Naive thymus-derived CD4-positive, alpha-beta T cell (primary cell): ENCODE data around the gene POFUT1. TPM values are rescaled to one million over a fixed set of nuclear protein-coding genes. Genes with fewer than 3 reads are reported as not detected.

ENCODE experiments used
- ATAC-seq: fragments of 150-1000 bp; cut with Tn5 transposase; 2 replicates; pipeline ENCODE4 v1.10.0; 2021; ENCODE audit warnings: mild to moderate bottlenecking, moderate library complexity
- CTCF ChIA-PET: fragments of 350-600 bp; sonication (Branson Sonifier 250); formaldehyde crosslinking; loops from one replicate; lab custom pipeline; 2021; ENCODE audit warnings: antibody characterized with exemption; lab: Charles Lee
- POLR2A ChIA-PET: fragments of 350-600 bp; sonication (Branson Sonifier 250); formaldehyde crosslinking; loops from one replicate; lab custom pipeline; 2021; ENCODE audit warnings: antibody characterized with exemption, inconsistent platforms; lab: Charles Lee
- DNase-seq, 9 donors: peaks; one replicate each; pipeline versions ENCODE4 v3.0.0 to v3.0.0-alpha.2; 2020 to 2022; ENCODE audit warnings: mixed read lengths in 1 of 9
- H3K27ac ChIP-seq: one replicate; pipeline ENCODE4 v1.7.0; 2013; ENCODE audit warnings: mild to moderate bottlenecking, low read depth, low read length, moderate library complexity
- H3K27me3 ChIP-seq, 2 donors: one replicate each; pipeline ENCODE4 v1.7.0; 2013; ENCODE audit warnings: low read length in 2 of 2, mild to moderate bottlenecking in 2 of 2, moderate library complexity in 2 of 2; ENCODE audit not compliant: control insufficient read depth in 2 of 2, insufficient read depth in 2 of 2
- H3K36me3 ChIP-seq, 3 experiments: 1 replicate in 2 of 3; 2 replicates in 1 of 3; pipeline ENCODE4 v1.7.0; 2013; ENCODE audit warnings: low read length in 3 of 3, mild to moderate bottlenecking in 3 of 3, moderate library complexity in 1 of 3; ENCODE audit not compliant: insufficient read depth in 3 of 3, control insufficient read depth in 2 of 3
- H3K4me1 ChIP-seq, 2 donors: one replicate each; pipeline ENCODE4 v1.7.0; 2013; ENCODE audit warnings: low read length in 2 of 2, mild to moderate bottlenecking in 2 of 2, moderate library complexity in 1 of 2; ENCODE audit not compliant: control insufficient read depth in 2 of 2, insufficient read depth in 2 of 2
- H3K4me3 ChIP-seq: 2 replicates; pipeline ENCODE4 v1.7.0; 2013; ENCODE audit warnings: mild to moderate bottlenecking, low read length
- H3K9me3 ChIP-seq, 3 experiments: 1 replicate in 2 of 3; 2 replicates in 1 of 3; pipeline ENCODE4 v1.7.0; 2013; ENCODE audit warnings: low read length in 3 of 3; ENCODE audit not compliant: control insufficient read depth in 2 of 3
- H3K27ac Mint-ChIP-seq, 9 donors: one replicate each; pipeline ENCODE4 v1.8.0; 2020 to 2022; ENCODE audit warnings: mixed read lengths in 9 of 9, mild to moderate bottlenecking in 8 of 9, moderate library complexity in 5 of 9, inconsistent platforms in 2 of 9
- H3K27me3 Mint-ChIP-seq, 5 donors: one replicate each; pipeline ENCODE4 v1.8.0; 2021 to 2022; ENCODE audit warnings: mixed read lengths in 5 of 5, mild to moderate bottlenecking in 1 of 5
- H3K36me3 Mint-ChIP-seq, 5 donors: one replicate each; pipeline ENCODE4 v1.8.0; 2020 to 2022; ENCODE audit warnings: mixed read lengths in 5 of 5, mild to moderate bottlenecking in 3 of 5, inconsistent platforms in 1 of 5
- H3K4me1 Mint-ChIP-seq, 7 donors: one replicate each; pipeline ENCODE4 v1.8.0; 2020 to 2022; ENCODE audit warnings: mixed read lengths in 7 of 7, mild to moderate bottlenecking in 3 of 7, inconsistent platforms in 1 of 7
- H3K4me3 Mint-ChIP-seq, 10 donors: one replicate each; pipeline ENCODE4 v1.8.0; 2020 to 2022; ENCODE audit warnings: mild to moderate bottlenecking in 10 of 10, mixed read lengths in 10 of 10, moderate library complexity in 6 of 10, inconsistent platforms in 2 of 10
- H3K9me3 Mint-ChIP-seq, 11 donors: one replicate each; pipeline ENCODE4 v1.8.0; 2020 to 2022; ENCODE audit warnings: mixed read lengths in 11 of 11, mild to moderate bottlenecking in 4 of 11, inconsistent platforms in 1 of 11, moderate library complexity in 1 of 11
- intact Hi-C, 2 donors: fragments of 100-400 bp; cut with micrococcal nuclease; formaldehyde crosslinking; loops; one replicate each; pipeline ENCODE4 v1.15.1; 2023
- polyA plus RNA-seq, 2 donors: library from polyadenylated mRNA; unstranded; fragments of 300-500 nt; fragmentation: Illumina TruSeq; gene quantifications; one replicate each; pipeline ENCODE4 v1.2.3, GENCODE V29; 2021
- total RNA-seq, 6 experiments: library from RNA in 5 of 6; stranded (reverse) in 5 of 6; gene quantifications; 1 replicate in 5 of 6; 2 replicates in 1 of 6; pipeline ENCODE4 v1.2.3 and lab custom pipeline; 2021 to 2026

POFUT1 gene
- total and polyA plus RNA-seq, 7 experiments from 2014 or later, result 12.5 to 32.2 (median 18.0) TPM

- DNase-seq, result no peak
- peaks cover 0 to 4% (median 2%) of the 10 kb centered on the region in 5 donors for H3K36me3 Mint-ChIP-seq
- POLR2A ChIA-PET, result no interaction called here
Measured at GRCh38 chr20:32179515-32179914, 28.2 kb upstream of the POFUT1 start.

GRCh38 chr20:32179934-32180333 is 27.7 kb upstream of the POFUT1 start:
- Histone ChIP-seq H3K27ac (no peak overlapping the region), H3K4me3 (no peak overlapping the region), H3K36me3 (no peaks in the 10 kb centered on the region), H3K9me3 (no peaks in the 10 kb centered on the region), H3K4me1 (no peaks in the 10 kb centered on the region), H3K27me3 (no peaks in the 10 kb centered on the region)
- H3K36me3 Mint-ChIP-seq, result peaks cover 0 to 4% (median 2%) of the 10 kb centered on the region in 5 donors
- no peaks in the 10 kb centered on the region for H3K9me3 Mint-ChIP-seq
- H3K4me1 Mint-ChIP-seq, result peaks cover 0 to 6% (median 2%) of the 10 kb centered on the region in 7 donors
- no peaks in the 10 kb centered on the region for H3K27me3 Mint-ChIP-seq
- CTCF ChIA-PET, result interaction anchor here (0.7 kb wide), 1 partner anchor 11 kb away, joined by 3 read pairs; no protein-coding TSS in a partner anchor
- H3K4me3 Mint-ChIP-seq, result no peak overlapping the region
- ATAC-seq (no peak), DNase-seq (no peak)
- intact Hi-C loops, result no loop called here
- POLR2A ChIA-PET, result no interaction called here
- H3K27ac Mint-ChIP-seq, result no peak overlapping the region

More at GRCh38 chr20:32179515-32179914, 28.2 kb upstream of the POFUT1 start:
- Mint-ChIP-seq H3K4me3 (no peak overlapping the region), H3K27ac (no peak overlapping the region), H3K4me1 (peaks cover 0 to 3% (median 0%) of the 10 kb centered on the region in 7 donors), H3K27me3 (no peaks in the 10 kb centered on the region), H3K9me3 (no peaks in the 10 kb centered on the region)
- Histone ChIP-seq H3K27ac (no peak overlapping the region), H3K4me1 (no peaks in the 10 kb centered on the region), H3K9me3 (no peaks in the 10 kb centered on the region), H3K27me3 (no peaks in the 10 kb centered on the region), H3K36me3 (no peaks in the 10 kb centered on the region), H3K4me3 (no peak overlapping the region)
- intact Hi-C loops, result no loop called here
- CTCF ChIA-PET, result no interaction called here
- no peak for ATAC-seq

- peaks cover 0 to 7% (median 2%) of the 10 kb centered on the region in 5 donors for H3K36me3 Mint-ChIP-seq
- CTCF ChIA-PET, result no interaction called here
Measured at GRCh38 chr20:32181606-32182005, 26.1 kb upstream of the POFUT1 start.

GRCh38 chr20:32183947-32184635 is 23.6 kb upstream of the POFUT1 start:
- H3K36me3 ChIP-seq, result no peaks in the 10 kb centered on the region
- H3K4me1 ChIP-seq, result peaks cover 5 to 14% of the 10 kb centered on the region in 2 donors
- Mint-ChIP-seq H3K4me3 (no peak overlapping the region), H3K9me3 (peaks cover 0 to 2% (median 0%) of the 10 kb centered on the region in 11 donors), H3K4me1 (peaks cover 3 to 30% (median 15%) of the 10 kb centered on the region in 7 donors), H3K27me3 (no peaks in the 10 kb centered on the region), H3K27ac (no peak overlapping the region), H3K36me3 (peaks cover 0 to 7% (median 0%) of the 10 kb centered on the region in 5 donors)
- ATAC-seq (no peak), DNase-seq (no peak)
- no peak overlapping the region for H3K27ac ChIP-seq
- ChIA-PET CTCF (interaction anchor here (0.6 kb wide), 1 partner anchor 511 kb away, joined by 3 read pairs; no protein-coding TSS in a partner anchor), POLR2A (interaction anchor here (0.7 kb wide), 1 partner anchor 182 kb away, joined by 3 read pairs; no protein-coding TSS in a partner anchor)
- intact Hi-C loops, result no loop called here
- H3K4me3 ChIP-seq, result no peak overlapping the region
- no peaks in the 10 kb centered on the region for H3K27me3 ChIP-seq
- H3K9me3 ChIP-seq, result no peaks in the 10 kb centered on the region

More at GRCh38 chr20:32181606-32182005, 26.1 kb upstream of the POFUT1 start:
- Mint-ChIP-seq H3K4me3 (no peak overlapping the region), H3K4me1 (peaks cover 0 to 10% (median 7%) of the 10 kb centered on the region in 7 donors), H3K27me3 (no peaks in the 10 kb centered on the region), H3K27ac (no peak overlapping the region), H3K9me3 (peaks cover 0 to 2% (median 0%) of the 10 kb centered on the region in 11 donors)
- intact Hi-C loops, result no loop called here
- H3K4me3 ChIP-seq, result no peak overlapping the region
- H3K27me3 ChIP-seq, result no peaks in the 10 kb centered on the region
- no peak overlapping the region for H3K27ac ChIP-seq
- H3K4me1 ChIP-seq, result no peaks in the 10 kb centered on the region
- ATAC-seq (no peak), DNase-seq (no peak)
- POLR2A ChIA-PET, result no interaction called here
- no peaks in the 10 kb centered on the region for H3K36me3 ChIP-seq
- no peaks in the 10 kb centered on the region for H3K9me3 ChIP-seq

- no peak overlapping the region for H3K4me3 ChIP-seq
- no peak overlapping the region for H3K27ac ChIP-seq
- Mint-ChIP-seq H3K4me1 (peaks cover 5 to 37% (median 19%) of the 10 kb centered on the region in 7 donors), H3K36me3 (peaks cover 0 to 4% (median 0%) of the 10 kb centered on the region in 5 donors), H3K4me3 (no peak overlapping the region), H3K27ac (no peak overlapping the region), H3K9me3 (peaks cover 0 to 2% (median 0%) of the 10 kb centered on the region in 11 donors), H3K27me3 (no peaks in the 10 kb centered on the region)
- H3K27me3 ChIP-seq, result no peaks in the 10 kb centered on the region
- ATAC-seq (no peak), DNase-seq (no peak)
- intact Hi-C loops, result no loop called here
- H3K36me3 ChIP-seq, result no peaks in the 10 kb centered on the region
- ChIA-PET POLR2A (no interaction called here), CTCF (no interaction called here)
- no peaks in the 10 kb centered on the region for H3K9me3 ChIP-seq
- H3K4me1 ChIP-seq, result peaks cover 10 to 18% of the 10 kb centered on the region in 2 donors
Measured at GRCh38 chr20:32184961-32185603, 22.6 kb upstream of the POFUT1 start.

- DNase-seq (no peak), ATAC-seq (no peak)
- H3K9me3 ChIP-seq, result no peaks in the 10 kb centered on the region
- H3K27me3 ChIP-seq, result no peaks in the 10 kb centered on the region
- H3K4me1 Mint-ChIP-seq, result peaks cover 9 to 44% (median 26%) of the 10 kb centered on the region in 7 donors
- no peaks in the 10 kb centered on the region for H3K36me3 ChIP-seq
- H3K4me3 ChIP-seq, result no peak overlapping the region
- POLR2A ChIA-PET, result no interaction called here
- no peak overlapping the region for H3K27ac ChIP-seq
- H3K9me3 Mint-ChIP-seq, result peaks cover 0 to 2% (median 0%) of the 10 kb centered on the region in 11 donors
- H3K36me3 Mint-ChIP-seq, result peaks cover 0 to 4% (median 0%) of the 10 kb centered on the region in 5 donors
- no peak overlapping the region for H3K4me3 Mint-ChIP-seq
- CTCF ChIA-PET, result no interaction called here
- H3K27ac Mint-ChIP-seq, result peak overlapping the region in 1 of 9 donors; percentile 15
- H3K27me3 Mint-ChIP-seq, result no peaks in the 10 kb centered on the region
- intact Hi-C loops, result no loop called here
- peaks cover 10 to 18% of the 10 kb centered on the region in 2 donors for H3K4me1 ChIP-seq
Measured at GRCh38 chr20:32186506-32186905, 21.2 kb upstream of the POFUT1 start.
